ENCODE data around the gene ZFP92.
A peak's percentile ranks its signal among the peaks of the same experiment; 100 is the strongest.
"Not testable (repeated sequence)": the region's sequence is repeated elsewhere in the genome, so short reads cannot be mapped to it uniquely, and the experiment has no call there.

Gene ZFP92

GRCh38 chrX:153397256-153397960 is 13.9 kb upstream of the ZFP92 start:
- Mint-ChIP-seq H3K27me3 (no peaks in the 10 kb centered on the region), H3K4me3 (no peak overlapping the region), H3K27ac (no peak overlapping the region), H3K9me3 (no peaks in the 10 kb centered on the region), H3K4me1 (peaks cover 8% of the 10 kb centered on the region)
- ATAC-seq = no peak
- DNase-seq = no peak

DNA sequence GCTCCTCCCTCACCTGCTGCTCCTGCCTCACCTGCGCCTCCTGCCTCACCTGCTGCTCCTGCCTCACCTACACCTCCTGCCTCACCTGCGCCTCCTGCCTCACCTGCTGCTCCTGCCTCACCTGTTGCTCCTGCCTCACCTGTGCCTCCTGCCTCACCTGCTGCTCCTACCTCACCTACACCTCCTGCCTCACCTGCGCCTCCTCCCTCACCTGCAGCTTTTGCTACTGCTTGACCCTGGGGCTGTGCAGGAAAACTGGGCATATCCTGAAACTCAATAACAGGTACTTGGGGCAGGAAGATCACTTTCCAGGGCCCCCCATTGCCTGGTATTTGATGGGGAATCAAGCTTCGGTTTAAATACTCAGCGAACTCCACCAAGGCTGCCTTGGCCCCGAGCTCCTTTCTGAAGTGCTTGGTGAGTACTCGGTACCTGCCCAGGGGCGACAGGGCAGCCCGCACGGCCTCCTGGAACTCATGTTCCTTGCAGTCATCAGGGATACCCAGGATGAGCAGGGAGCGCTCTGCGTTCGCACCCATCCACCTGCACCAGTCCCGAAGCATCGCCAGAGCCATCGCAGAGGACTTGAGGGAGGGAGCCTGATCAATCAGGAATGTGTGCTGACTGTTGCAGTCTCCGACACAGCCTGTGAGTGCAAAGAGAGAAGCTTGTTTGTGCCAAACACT is 12.9 kb upstream of the ZFP92 start:
- Mint-ChIP-seq H3K9me3 (no peaks in the 10 kb centered on the region), H3K27ac (peak overlapping the region in 1 of 2 donors; percentile 59), H3K4me1 (peaks cover 8% of the 10 kb centered on the region), H3K4me3 (no peak overlapping the region), H3K27me3 (no peaks in the 10 kb centered on the region)
- ATAC-seq (no peak), DNase-seq (no peak)

DNA sequence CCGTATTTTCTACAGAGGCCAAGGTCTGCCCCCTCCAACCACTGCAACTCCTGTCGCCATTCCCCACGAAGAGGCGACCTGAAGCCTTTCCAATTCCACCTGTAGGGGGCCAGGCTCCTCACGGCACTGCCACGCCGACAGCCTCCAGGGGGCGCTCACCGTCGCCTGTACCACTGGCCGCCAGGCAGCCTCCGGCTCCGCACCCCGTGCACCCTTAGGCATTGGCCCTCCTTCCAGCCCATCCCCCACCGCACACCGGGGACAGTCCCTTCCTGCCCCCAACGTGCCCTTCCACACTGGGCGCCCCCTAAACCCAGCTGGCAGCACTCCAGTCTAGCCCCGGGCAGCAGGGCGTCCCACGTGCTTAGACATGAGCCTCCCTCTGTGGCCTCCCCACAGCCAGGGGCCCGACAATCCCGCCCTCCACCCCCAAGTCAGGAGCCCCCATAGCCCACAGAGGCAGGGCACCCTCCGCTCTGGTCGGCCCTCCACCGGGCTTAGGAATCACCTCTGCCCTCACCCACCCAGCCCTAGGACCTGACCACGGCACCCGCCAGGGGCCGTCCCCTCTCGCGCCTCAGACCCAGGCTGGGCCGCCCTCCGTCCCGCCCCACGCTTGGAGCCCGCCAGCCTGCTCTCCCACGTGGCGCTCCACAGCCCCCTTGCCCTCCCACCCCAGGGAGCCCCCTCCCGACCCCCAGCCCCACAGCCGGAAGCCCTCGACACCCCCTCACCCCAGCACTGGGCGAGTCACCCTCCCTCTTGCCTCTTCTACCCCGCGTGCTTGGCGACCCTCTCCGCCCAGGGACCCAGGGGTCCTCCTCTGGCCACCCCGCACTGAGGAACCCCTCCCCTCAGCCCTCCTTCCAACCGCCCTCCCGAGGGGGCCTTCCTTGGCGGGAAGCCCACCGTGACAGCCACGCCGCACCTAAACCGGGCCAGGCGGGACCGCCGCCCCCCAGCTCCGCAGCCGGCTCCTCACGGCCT is 10.8 kb upstream of the ZFP92 start:
- H3K4me3 Mint-ChIP-seq = no peak overlapping the region
- ATAC-seq (peak; percentile 78), DNase-seq (peak; percentile 63 to 64)
- peaks cover 8% of the 10 kb centered on the region for H3K4me1 Mint-ChIP-seq
- no peaks in the 10 kb centered on the region for H3K9me3 Mint-ChIP-seq
- H3K27ac Mint-ChIP-seq = no peak overlapping the region
- no peaks in the 10 kb centered on the region for H3K27me3 Mint-ChIP-seq

GRCh38 chrX:153401133-153401764 is 10.0 kb upstream of the ZFP92 start, which contains the start of gene PNMA6E:
PNMA6E (minus strand) TSS chrX:153401350; CDS start chrX:153398849, 2,501 bp downstream.
- Mint-ChIP-seq H3K27me3 (no peaks in the 10 kb centered on the region), H3K4me3 (no peak within 1 kb of the TSS), H3K9me3 (no peaks in the 10 kb centered on the region), H3K27ac (no peak within 1 kb of the TSS), H3K4me1 (peaks cover 8% of the 10 kb centered on the region)
- no peak for ATAC-seq
- DNase-seq = no peak

GRCh38 chrX:153404333-153404732 is 6.9 kb upstream of the ZFP92 start:
- H3K4me1 Mint-ChIP-seq, DNase-seq, H3K4me3 Mint-ChIP-seq, H3K27ac Mint-ChIP-seq, H3K27me3 Mint-ChIP-seq, H3K9me3 Mint-ChIP-seq, ATAC-seq: not testable (repeated sequence)

DNA sequence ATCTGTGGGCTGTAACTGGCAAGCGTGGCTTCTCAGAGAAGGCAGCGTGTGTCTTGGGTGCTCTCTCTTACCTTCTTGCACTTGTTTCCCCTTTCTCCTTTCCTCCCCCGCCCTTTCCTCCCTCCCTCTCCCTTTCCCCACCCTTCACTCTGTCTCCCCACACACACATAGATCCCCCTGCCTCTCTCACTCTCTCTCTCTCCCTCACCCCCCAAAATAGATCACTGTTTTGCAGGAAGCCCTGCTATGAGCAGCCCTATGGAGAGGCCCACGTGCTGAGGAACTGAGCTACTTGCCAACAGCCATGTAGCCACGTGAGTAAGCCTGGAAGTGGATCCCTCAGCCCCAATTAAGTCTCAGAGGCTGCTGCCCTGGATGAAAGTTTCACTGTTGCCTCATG is 5.8 kb upstream of the ZFP92 start:
- Mint-ChIP-seq H3K9me3 (no peaks in the 10 kb centered on the region), H3K4me3 (no peak overlapping the region), H3K4me1 (no peaks in the 10 kb centered on the region), H3K27me3 (no peaks in the 10 kb centered on the region), H3K27ac (no peak overlapping the region)
- ATAC-seq = no peak
- DNase-seq = no peak

DNA sequence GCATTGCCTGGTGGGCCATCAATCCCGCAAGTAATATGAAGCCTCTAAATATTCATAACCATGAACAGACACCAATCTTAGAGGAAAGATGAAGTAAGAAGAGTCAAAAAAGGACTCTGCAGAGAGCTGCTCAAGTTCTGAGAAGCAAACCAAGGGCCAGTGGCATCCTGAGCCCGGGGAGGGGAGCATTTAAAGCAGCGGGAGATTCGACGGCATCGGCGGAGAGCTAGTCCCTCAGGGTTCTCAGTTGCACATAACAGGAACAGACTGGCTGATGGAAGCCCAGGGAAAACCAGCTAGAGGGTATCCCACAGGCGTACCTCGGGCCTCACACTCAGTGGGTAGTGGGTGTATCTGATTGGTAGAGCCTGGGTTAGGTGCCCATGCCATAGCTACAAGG is 5.3 kb upstream of the ZFP92 start:
- Mint-ChIP-seq H3K27ac (peak overlapping the region in 1 of 2 donors; percentile 83), H3K4me3 (no peak overlapping the region), H3K27me3 (no peaks in the 10 kb centered on the region), H3K9me3 (no peaks in the 10 kb centered on the region), H3K4me1 (peaks cover 4% of the 10 kb centered on the region)
- ATAC-seq = no peak
- DNase-seq = no peak

- ATAC-seq = no peak
These were observed 4.4 kb upstream of the ZFP92 start for GRCh38 chrX:153406903-153407302.

GRCh38 chrX:153407736-153408135 is 3.5 kb upstream of the ZFP92 start:
- Mint-ChIP-seq H3K4me1 (peaks cover 16% of the 10 kb centered on the region), H3K4me3 (no peak overlapping the region)
- ATAC-seq = no peak

More at GRCh38 chrX:153406903-153407302, 4.4 kb upstream of the ZFP92 start:
- peaks cover 1% of the 10 kb centered on the region for H3K27me3 Mint-ChIP-seq
- H3K4me1 Mint-ChIP-seq = peaks cover 8% of the 10 kb centered on the region
- H3K4me3 Mint-ChIP-seq = no peak overlapping the region
- no peak overlapping the region for H3K27ac Mint-ChIP-seq
- H3K9me3 Mint-ChIP-seq = no peaks in the 10 kb centered on the region
- no peak for DNase-seq

GRCh38 chrX:153408221-153408721 is 3.0 kb upstream of the ZFP92 start:
- Mint-ChIP-seq H3K9me3 (no peaks in the 10 kb centered on the region), H3K4me1 (peaks cover 16% of the 10 kb centered on the region), H3K4me3 (no peak overlapping the region), H3K27ac (no peak overlapping the region), H3K27me3 (peaks cover 8% of the 10 kb centered on the region)
- DNase-seq (no peak), ATAC-seq (no peak)

More at GRCh38 chrX:153407736-153408135, 3.5 kb upstream of the ZFP92 start:
- Mint-ChIP-seq H3K27ac (peak overlapping the region in 1 of 2 donors; percentile 83), H3K9me3 (no peaks in the 10 kb centered on the region), H3K27me3 (peaks cover 8% of the 10 kb centered on the region)
- DNase-seq = no peak

GRCh38 chrX:153408871-153409351 is 2.4 kb upstream of the ZFP92 start:
- H3K4me3 Mint-ChIP-seq = no peak overlapping the region
- H3K9me3 Mint-ChIP-seq = no peaks in the 10 kb centered on the region
- DNase-seq (no peak), ATAC-seq (no peak)
- peaks cover 8% of the 10 kb centered on the region for H3K27me3 Mint-ChIP-seq
- peaks cover 20% of the 10 kb centered on the region for H3K4me1 Mint-ChIP-seq
- H3K27ac Mint-ChIP-seq = peak overlapping the region in 1 of 2 donors; percentile 54

DNA sequence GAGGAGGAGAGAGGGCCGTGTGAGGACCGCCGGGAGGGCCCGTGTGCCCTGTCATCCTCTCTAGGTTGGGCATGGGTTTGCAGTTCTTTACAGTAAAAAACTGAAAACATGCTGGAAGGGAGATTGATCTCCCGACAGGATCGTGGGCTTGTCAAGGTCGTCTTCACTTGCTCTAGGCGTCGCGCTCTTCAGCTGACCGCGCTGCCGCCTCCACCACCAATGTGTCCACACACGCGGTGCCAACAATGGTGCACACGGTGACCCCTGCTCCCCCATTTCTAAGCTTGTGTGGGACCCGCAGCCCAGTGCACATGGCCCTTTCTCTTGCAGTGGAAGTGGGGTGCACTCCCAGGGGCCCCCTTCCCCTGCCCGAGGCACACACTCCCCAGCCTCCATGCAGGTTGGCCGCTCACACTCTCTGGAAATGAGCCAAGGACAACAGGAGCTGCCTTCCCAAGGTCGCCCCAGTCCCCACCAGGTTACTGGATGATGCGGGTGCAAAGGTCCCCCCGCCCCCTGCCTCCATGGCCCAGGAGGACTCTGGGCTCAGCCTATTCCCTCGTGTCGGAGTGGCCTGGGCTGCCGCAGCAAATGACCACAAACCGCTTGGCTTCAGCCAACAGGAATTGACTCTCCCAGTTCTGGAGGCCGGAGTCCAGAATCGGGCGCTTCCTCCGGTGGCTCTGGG is 1.7 kb upstream of the ZFP92 start:
- no peak for DNase-seq
- peaks cover 20% of the 10 kb centered on the region for H3K4me1 Mint-ChIP-seq
- no peak overlapping the region for H3K4me3 Mint-ChIP-seq
- no peak overlapping the region for H3K27ac Mint-ChIP-seq
- ATAC-seq = no peak
- peaks cover 8% of the 10 kb centered on the region for H3K27me3 Mint-ChIP-seq
- no peaks in the 10 kb centered on the region for H3K9me3 Mint-ChIP-seq

DNA sequence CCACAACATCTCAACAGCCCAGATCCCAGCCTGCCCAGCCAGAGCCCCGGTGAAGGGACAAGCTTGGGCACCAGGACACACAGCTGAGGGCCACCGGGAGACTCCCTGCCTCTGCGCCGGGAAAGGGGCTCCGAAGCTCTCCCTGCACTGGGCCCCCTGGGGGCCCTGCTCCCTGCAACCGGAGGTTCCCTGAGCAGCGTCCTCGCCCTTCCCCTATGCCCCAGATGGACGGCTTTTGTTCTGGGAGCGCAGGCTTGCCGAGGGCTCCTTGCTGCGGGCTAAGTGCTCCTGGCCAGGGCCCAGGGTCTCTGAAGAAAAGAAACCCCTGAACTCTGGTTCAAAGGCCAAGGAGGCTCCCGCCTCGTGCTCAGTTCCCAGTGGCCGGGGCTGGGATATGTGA is 899 bp upstream of the ZFP92 start:
- Mint-ChIP-seq H3K27ac (no peak overlapping the region), H3K4me1 (peaks cover 20% of the 10 kb centered on the region), H3K27me3 (peaks cover 8% of the 10 kb centered on the region), H3K9me3 (no peaks in the 10 kb centered on the region), H3K4me3 (no peak overlapping the region)
- no peak for ATAC-seq
- DNase-seq = no peak

DNA sequence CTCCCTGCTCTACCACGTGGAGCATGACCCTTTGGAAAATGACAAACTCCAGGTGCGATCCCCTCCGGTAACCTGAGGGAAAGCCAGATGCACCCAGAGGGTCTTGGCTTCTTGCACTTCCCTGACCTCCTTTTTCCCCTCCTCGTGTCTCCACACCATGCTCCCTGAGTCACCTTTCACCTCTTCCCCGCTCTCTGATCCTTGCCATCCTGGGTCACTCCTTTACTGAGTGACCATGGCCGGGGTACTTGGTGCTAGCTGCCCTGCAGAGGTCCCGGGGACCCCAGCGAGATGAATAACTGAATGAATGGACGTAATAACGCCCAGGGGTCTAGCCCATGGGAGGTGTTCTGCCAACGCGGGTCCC is 401 bp upstream of the ZFP92 start:
- H3K4me1 Mint-ChIP-seq = peaks cover 20% of the 10 kb centered on the region
- H3K27ac Mint-ChIP-seq = peak overlapping the region in 1 of 2 donors; percentile 72
- no peak for ATAC-seq

More for the DNA sequence above, 401 bp upstream of the ZFP92 start:
- Mint-ChIP-seq H3K9me3 (no peaks in the 10 kb centered on the region), H3K4me3 (peak overlapping the region; percentile 68 to 84), H3K27me3 (peaks cover 8% of the 10 kb centered on the region)
- DNase-seq = no peak
